Brain microvascular endothelial cell (primary cell): ENCODE data around the gene CAMKK1.
A peak's percentile ranks its signal among the peaks of the same experiment; 100 is the strongest.
"Not testable (repeated sequence)": the region's sequence is repeated elsewhere in the genome, so short reads cannot be mapped to it uniquely, and the experiment has no call there.

Experiments used
- DNase-seq: peaks from one replicate; pipeline ENCODE4 v3.0.0-alpha.2; 2020
- H3K27ac ChIP-seq: fragments of 250-450 bp; sonication (Bioruptor Pico); 2 replicates; pipeline ENCODE4 v1.5.1; 2020; ENCODE audit warnings: mild to moderate bottlenecking, moderate library complexity
- H3K27me3 ChIP-seq: fragments of 250-450 bp; sonication (Bioruptor Pico); replicated peaks from 2 replicates; pipeline ENCODE4 v1.5.1; 2020; ENCODE audit warnings: mild to moderate bottlenecking
- H3K36me3 ChIP-seq: fragments of 250-450 bp; sonication (Bioruptor Pico); replicated peaks from 2 replicates; pipeline ENCODE4 v1.5.1; 2020; ENCODE audit warnings: mild to moderate bottlenecking
- H3K4me3 ChIP-seq: 2 replicates; pipeline ENCODE4 v1.5.1; 2011; ENCODE audit warnings: low read depth, mild to moderate bottlenecking, control low read depth, low read length, moderate library complexity
- CTCF ChIP-seq: IDR thresholded peaks from 2 replicates; pipeline ENCODE4 v1.5.1; 2011; ENCODE audit warnings: low read depth, mild to moderate bottlenecking, moderate library complexity, low read length, control low read depth, inconsistent platforms; ENCODE audit errors: missing control alignments
- in situ Hi-C: cut with HindIII; loops from 2 replicates; pipeline ENCODE4 v1.10.0; 2017; ENCODE audit warnings: low sequenced_read_pairs, low pct_ligation_motif_present

The CAMKK1 gene

GRCh38 chr17:3848229-3848835 is 44.5 kb downstream of the CAMKK1 start:
- Histone ChIP-seq H3K27ac (no peak overlapping the region), H3K36me3 (peaks cover 5% of the 10 kb centered on the region), H3K27me3 (no peaks in the 10 kb centered on the region), H3K4me3 (no peak overlapping the region)
- TF ChIP-seq CTCF = no peak
- in situ Hi-C loops = no loop called here
- no peak for DNase-seq

DNA sequence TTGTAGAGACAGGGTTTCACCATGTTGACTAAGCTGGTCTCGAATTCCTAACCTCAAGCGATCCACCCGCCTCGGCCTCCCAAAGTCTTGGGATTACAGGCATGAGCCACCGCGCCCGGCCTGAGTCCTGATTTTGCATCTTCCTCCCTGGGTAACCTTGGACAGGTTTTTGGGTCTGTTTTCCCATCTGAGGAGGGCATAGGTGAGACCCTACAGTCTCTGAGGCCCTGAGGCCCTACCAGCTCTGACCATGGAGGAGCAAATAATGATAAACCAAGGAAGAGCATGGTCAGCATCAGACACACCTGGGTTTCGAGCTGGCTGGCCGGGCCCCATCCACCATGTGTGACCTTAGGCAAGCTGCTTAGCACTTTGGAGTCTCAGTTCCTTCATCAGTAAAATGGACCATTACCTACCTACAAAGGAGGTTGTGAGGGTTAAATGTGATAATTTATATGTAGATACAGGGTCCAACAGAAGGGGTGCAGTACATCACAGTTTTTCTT is 45.6 kb downstream of the CAMKK1 start:
- Histone ChIP-seq H3K36me3 (peaks cover 13% of the 10 kb centered on the region), H3K27me3 (no peaks in the 10 kb centered on the region), H3K4me3 (no peak overlapping the region), H3K27ac (no peak overlapping the region)
- in situ Hi-C loops = no loop called here
- TF ChIP-seq CTCF = no peak
- DNase-seq = no peak

DNA sequence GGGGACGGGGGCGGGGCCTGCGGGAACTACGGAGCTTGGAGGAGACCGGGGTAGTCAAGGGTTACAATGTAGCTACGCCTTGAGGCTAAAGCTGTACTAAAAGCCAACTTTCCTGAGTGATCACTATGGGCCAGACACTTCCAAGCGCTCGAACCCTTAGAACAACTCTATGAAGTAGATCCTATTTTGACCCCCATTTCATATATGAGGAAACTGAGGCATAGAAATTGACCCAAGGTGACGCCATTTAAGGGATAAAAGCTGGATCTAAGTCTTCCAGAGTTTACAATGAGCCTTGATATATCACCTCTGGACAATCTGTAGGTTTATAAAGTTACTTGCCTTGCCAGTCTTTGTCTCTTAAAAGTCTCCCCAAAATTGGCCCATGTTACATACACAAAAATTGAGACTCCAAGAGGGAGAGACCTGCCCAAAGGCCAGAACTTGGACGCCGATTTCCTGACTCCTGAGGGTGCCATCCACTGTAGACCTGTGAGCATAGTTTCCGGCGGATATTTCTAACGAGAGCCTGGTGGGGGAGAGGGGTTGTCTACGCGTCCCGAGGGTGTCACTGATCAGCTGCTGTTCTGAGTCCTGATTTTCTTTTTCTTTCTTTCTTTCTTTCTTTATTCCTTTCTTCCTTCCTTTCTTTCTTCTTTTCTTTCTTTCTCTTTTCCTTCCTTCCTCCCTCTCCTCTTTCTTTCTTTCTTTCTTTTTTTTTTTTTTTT is 46.3 kb downstream of the CAMKK1 start:
- Histone ChIP-seq H3K36me3 (peaks cover 16% of the 10 kb centered on the region), H3K27me3 (no peaks in the 10 kb centered on the region), H3K4me3 (no peak overlapping the region), H3K27ac (no peak overlapping the region)
- no peak for TF ChIP-seq CTCF
- DNase-seq = no peak
- in situ Hi-C loops = no loop called here

- Histone ChIP-seq H3K36me3 (peaks cover 19% of the 10 kb centered on the region), H3K27ac (peak within 1 kb of the TSS; percentile 77), H3K4me3 (peak within 1 kb of the TSS; percentile 92), H3K27me3 (no peaks in the 10 kb centered on the region)
- peak; percentile 75 for TF ChIP-seq CTCF
- DNase-seq = peak; percentile 59
- in situ Hi-C loops = no loop called here
Measured at GRCh38 chr17:3845621-3846436, 47.0 kb downstream of the CAMKK1 start, which contains the start of gene NCBP3. Gene NCBP3, minus strand, starts transcription at chr17:3846246. Its CDS starts 23 bp downstream, at chr17:3846223.

GRCh38 chr17:3845291-3845620 is 47.6 kb downstream of the CAMKK1 start:
- in situ Hi-C loops = no loop called here
- Histone ChIP-seq H3K4me3 (peak overlapping the region; percentile 92), H3K36me3 (peaks cover 22% of the 10 kb centered on the region), H3K27me3 (no peaks in the 10 kb centered on the region), H3K27ac (no peak overlapping the region)
- DNase-seq = no peak
- TF ChIP-seq CTCF = no peak

GRCh38 chr17:3844556-3844955 is 48.3 kb downstream of the CAMKK1 start:
- H3K27ac ChIP-seq, DNase-seq, H3K27me3 ChIP-seq, in situ Hi-C loops: not testable (repeated sequence)
- H3K36me3 ChIP-seq = peaks cover 30% of the 10 kb centered on the region
- H3K4me3 ChIP-seq = peak overlapping the region; percentile 92
